AG08395 (cell line): ENCODE results near the gene MEIOSIN.
"Not testable (repeated sequence)": the region's sequence is repeated elsewhere in the genome, so short reads cannot be mapped to it uniquely, and the experiment has no call there.

Experiments
- DNase-seq: peaks from one replicate; pipeline ENCODE4 v3.0.0; 2012; ENCODE audit warnings: mixed read lengths, low spot score

MEIOSIN gene

DNA sequence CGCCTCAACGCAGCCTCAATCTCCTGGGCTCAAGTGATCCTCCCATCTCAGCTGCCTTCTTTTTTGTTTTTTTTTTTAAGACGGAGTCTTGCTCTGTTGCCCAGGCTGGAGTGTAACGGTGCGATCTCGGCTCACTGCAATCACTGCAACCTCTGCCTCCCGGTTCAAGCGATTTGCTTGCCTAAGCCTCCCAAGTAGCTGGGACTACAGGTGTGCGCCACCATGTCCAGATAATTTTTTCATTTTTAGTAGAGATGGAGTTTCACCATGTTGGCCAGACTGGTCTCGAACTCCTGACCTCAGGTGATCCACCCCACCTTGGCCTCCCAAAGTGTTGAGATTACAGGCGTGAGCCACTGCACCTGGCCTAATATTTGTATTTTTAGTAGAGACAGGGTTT is 13.2 kb upstream of the MEIOSIN start:
- DNase-seq: not testable (repeated sequence)

DNA sequence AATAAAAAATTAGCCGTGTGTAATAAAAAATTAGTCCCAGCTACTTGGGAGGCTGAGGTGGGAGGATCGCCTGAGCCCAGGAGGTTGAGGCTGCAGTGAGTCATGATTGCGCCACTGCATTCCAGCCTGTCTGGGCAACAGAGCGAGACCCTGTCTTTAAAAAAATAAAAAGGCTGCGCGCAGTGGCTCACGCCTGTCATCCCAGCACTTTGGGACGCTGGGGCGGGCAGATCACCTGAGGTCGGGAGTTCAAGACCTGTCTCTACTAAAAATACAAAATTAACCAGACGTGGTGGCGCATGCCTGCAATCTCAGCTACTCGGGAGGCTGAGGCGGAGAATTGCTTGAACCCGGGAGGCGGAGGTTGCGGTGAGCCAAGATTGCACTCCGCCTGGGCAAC is 4.6 kb upstream of the MEIOSIN start:
- DNase-seq: not testable (repeated sequence)

DNA sequence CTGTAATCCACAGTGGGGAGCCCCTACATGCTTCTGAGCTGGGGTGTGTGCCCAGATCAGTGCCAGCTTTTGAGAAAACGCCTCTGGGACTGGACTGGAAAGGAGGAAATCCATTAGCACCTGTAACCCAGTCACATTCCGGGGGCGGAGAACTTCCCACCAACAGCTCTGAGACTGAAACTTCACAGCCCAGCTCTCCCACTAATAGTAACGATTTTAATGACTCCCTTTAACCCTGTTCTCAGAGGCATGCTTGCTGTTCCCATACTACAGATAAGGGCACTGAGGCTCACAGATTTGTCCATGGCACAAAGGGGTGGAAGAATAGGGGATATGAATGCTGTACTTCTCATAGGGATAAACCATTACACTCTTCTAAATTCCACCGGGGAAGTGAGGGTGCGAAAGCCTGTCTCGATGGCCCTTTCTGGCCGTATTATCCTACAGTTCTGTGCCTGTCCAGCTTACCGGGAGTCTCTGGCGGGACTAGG is 3.4 kb upstream of the MEIOSIN start:
- DNase-seq: no peak

DNA sequence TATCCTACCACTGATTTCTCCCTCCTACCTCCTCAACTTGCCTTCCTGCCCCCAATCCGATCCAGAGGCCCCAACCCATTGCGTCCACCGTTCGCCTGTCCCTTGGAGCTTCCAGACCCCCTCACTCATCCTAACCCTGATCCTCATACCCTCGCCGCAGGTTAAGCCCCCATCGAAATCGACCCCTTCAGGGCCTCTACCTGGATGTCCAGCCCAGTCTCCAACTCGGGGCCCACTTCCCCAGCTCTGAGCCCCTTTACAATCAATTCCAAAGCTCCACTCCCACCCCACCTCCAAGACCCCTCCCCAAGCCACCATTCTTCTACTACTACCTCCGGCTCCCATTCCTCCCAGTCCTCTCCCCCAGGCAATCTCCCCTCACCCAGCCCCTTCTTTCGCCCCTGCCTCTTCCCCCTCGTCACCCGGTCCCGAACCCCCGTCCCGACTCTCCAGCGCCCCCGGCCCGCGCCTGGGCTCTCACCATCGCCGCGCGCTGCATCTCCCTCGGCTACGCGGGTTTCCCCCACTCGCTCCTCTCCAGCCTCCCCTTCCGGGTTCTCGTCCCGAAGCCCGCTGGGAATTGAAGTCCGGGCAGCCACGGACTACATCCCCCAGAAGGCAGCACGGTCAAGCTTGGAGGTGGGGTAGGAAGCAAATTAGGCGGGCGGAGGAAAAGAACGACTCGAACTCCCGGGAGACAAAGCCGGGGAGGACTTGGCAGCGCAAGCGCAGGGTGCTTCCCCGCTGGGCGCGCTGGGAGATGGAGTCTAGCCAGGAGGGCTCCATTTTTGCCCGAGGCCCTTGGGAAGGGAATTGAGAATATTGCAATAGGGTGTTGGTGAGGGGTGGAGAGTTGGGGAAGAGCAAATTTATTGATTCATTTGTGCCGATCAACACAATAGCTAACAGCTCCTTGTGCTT is 2.6 kb upstream of the MEIOSIN start, which contains the start of gene FBXO46:
TSS of gene FBXO46 (minus strand) at position 529 of the 921 bp plus-strand sequence. CDS start 17,401 bp downstream, outside the sequence.
- peak; percentile 97 for DNase-seq

DNA sequence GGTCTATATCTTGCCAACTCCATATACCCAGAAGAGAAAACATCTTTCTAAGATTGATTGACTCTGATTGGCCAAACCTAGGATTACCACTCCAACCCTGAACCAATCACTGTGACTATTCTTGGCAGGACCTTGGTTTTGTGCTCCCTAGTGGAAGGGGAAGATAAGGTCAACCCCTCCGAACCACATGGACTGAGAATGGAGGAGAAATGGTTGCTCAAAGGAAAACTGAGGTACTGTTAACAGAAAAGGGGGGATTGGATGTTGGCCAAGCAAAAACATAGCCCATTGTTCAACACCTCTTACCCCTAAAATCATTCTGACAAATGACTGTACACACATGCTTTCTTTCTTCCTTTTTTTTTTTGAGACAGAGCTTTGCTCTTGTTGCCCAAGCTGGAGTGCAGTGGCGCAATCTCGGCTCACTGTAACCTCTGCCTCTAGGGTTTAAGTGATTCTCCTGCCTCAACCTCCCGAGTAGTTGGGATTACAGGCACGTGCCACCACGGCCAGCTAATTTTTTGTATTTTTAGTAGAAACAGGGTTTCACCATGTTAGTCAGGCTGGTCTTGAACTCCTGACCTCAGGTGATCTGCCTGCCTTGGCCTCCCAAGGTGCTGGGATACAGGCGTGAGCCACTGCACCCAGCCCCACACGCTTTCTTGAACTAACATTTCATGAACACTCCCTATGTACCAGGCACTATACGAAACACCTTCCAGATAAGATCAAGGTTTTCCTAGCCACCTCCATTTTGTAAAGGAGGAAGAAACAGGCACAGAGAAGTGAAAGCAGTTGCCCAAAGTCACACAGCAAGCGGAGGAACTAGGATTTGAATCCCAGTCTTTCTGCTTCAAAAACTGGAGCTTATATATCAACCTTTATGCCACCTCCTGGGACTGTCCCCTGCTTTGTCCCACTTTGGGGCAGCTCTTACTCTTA is 6.5 kb downstream of the MEIOSIN start:
- DNase-seq: no peak

DNA sequence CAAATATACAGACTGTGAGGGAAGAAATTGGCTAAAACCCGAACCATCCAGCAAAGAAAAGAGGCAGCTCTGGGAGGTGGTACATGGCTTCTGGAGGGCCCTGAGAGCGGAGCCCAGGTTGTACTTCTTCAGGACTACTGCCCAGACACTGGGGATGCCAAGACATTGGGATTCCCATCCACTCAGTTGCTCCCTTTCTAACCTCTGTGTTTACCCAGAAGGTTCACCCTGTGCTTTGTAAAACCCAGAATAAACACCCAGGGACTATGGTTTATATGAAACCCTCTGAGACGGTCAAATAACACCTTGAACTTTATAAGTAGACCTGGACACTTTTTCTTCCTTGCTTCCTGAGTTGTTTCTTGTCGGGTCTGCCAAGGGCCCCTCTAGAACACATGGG is 9.7 kb downstream of the MEIOSIN start:
- DNase-seq: no peak

DNA sequence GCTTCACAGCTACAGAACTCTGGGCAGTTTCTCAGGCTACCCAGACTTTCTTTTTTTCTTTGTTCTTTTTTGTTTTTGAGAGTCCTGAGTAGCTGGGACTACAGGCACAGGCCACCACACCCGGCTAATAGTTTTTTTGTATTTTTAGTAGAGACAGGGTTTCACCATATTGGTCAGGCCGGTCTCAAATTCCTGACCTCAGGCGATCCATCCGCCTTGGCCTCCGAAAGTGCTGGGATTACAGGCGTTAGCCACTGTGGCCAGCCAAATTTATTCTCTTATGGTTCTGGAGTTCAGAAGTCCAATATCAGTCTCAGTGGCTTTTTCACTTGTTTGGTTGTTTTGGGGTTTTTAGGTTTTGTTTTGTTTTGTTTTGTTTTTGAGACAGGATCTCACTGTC is 12.4 kb downstream of the MEIOSIN start:
- no peak for DNase-seq

DNA sequence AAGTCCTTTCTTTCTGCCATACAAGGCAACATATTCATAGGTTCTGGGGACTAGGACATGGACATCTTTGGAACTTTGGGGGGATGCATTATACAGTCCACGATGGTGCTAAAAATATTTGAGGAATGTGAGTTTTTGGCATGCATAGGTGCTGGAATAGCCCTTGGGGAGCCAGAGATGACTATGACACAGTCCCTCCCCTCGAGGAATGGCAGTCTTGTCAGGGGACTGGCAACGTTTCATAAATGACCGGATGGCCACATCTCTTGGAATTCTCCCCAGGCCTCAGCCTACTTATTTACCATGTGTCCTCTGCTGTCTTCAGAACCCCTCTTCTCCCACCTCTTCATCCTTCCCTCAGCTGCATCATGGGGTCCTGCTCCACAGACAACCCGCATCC is 13.6 kb downstream of the MEIOSIN start:
- peak; percentile 69 for DNase-seq

DNA sequence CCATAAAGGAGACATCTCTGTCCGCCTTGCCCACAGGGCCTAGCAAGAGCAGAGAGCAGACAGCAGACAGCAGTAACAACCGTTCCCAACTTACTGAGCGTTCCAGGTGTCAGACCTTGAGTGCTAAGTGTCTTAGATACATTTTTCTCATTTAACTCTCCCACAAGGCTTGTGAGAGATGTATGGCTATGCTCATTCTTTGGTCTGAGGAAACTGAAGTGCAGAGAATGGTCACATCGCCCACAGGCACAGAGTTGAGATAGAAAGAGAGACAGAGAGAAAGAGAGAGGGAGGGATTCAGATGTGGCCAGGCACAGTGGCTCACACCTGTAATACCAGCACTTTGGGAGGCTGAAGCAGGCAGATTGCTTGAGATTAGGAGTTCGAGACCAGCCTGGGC is 14.3 kb downstream of the MEIOSIN start:
- no peak for DNase-seq

DNA sequence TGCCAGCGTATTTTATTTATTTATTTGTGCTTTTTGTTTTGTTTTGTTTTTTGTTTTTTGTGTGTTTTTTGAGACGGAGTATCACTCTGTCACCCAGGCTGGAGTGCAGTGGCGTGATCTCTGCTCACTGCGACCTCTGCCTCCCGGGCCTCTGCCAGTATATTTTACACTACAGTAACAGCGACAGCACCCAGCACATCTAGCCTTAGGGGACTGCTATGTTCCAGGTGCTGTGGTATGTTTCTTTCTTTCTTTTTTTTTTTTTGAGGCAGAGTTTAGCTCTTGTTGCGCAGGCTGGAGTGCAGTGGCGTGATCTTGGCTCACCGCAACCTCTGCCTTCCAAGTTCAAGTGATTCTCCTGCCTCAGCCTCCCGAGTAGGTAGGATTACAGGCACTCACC is 18.2 kb downstream of the MEIOSIN start:
- DNase-seq: not testable (repeated sequence)

DNA sequence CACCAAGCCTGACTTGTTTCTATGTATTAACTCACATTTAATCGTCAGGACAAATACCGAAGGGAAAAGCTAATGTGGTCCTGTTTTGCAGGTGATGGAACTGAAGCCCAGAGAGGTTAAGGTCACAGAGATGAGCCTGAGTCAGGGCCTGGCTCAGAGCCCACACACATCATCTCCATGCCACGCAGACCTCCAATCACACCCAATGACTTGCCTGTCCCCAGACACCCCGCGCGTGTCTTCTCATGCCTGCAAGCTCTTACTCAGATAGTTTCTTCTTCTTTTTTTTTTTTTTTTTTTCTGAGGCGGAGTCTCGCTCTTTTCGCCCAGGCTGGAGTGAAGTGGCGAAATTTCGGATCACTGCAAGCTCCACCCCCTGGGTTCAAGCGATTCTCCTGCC is 19.4 kb downstream of the MEIOSIN start:
- no peak for DNase-seq

DNA sequence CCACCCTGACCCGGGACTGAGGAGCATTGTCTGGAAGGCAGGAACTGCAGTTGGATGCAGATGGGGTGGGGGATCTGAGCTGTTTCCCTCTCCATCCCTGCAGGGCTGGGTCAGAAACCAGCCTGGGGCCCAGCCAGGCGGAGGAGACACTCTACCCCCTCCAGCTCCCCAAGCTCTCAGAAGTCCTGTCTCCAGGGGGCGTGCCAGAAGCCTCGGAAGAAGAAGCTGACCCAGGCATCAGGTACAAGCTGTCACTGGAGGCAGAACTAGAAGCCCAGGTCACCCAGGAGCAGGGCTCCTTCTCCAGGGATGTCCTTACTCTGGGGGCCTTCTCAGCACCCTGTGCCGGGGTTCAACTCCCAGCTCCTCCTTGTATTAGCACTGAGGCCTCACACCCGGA is 20.3 kb downstream of the MEIOSIN start:
- no peak for DNase-seq

DNA sequence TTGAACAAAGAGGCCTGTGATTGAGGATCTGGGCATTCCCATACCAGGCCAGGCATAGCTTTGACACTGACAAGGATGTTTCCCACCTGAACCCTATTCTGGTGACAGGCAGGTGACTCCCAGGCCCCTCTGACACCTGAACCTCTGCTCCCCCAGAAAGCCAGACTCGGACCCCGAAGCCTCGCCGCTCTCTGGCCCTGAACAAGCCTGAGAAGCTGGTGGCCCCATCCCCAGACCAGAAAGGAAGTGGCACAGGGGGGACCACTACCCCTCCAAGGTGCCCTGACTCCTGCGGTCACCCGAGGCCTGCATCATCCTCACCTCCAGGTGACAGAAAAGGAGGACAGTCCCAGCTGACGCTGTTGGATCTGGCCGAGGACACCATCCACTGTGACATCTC is 21.1 kb downstream of the MEIOSIN start:
- no peak for DNase-seq

DNA sequence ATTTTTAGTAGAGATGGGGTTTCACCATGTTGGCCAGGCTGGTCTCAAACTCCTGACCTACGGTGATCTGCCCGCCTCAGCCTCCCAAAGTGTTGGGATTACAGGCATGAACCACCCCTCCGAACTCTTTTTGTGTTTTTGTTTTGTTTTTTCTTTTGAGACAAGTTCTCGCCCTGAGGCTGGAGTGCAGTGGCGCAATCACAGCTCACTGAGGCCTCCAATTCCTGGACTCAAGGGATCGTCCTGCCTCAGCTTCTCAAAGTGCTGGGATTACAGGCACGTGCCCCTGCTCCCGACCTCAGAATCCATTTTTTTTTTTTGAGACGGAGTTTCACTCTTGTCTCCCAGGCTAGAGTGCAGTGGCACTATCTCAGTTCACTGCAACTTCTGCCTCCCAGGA is 24.5 kb downstream of the MEIOSIN start:
- DNase-seq: no peak

DNA sequence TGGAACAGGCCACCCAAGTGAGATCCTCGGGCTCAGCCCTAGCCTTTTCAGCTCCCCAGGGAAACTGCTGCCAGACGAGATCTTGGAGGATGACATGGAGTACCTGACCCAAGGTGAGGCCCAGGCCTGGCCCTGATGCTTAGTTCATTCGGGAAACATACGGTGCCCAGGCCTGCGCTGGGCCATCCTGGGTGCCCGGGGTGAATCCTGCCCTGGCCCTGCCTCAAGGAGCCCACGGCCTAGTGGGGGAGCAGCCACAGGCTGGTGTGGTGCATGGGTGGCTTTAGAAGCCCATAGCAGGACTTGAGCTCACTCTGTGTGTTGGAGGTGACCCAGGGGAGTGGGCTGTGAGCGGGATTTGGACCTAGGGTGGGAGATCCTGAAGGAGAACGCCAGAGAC is 25.7 kb downstream of the MEIOSIN start:
- no peak for DNase-seq

DNA sequence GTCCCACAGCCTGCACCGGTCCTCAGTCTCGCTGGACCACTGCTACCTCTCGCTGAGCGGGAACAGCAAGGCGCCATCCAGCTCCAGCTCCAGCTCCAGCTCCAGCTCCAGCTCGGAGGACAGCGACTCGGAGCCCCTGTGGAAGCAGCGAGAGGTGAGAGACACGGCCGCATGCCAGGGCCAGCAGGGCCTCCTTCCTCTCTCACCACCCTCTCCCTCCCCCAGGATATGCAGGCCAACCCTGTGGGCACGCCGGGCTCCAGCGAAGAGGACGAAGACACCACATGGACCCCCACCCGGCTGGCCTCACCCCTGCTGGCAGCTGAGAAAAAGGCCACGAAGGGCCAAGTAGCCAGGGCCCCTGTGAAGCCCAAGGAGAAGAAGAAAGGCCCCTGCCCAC is 28.5 kb downstream of the MEIOSIN start:
- no peak for DNase-seq

DNA sequence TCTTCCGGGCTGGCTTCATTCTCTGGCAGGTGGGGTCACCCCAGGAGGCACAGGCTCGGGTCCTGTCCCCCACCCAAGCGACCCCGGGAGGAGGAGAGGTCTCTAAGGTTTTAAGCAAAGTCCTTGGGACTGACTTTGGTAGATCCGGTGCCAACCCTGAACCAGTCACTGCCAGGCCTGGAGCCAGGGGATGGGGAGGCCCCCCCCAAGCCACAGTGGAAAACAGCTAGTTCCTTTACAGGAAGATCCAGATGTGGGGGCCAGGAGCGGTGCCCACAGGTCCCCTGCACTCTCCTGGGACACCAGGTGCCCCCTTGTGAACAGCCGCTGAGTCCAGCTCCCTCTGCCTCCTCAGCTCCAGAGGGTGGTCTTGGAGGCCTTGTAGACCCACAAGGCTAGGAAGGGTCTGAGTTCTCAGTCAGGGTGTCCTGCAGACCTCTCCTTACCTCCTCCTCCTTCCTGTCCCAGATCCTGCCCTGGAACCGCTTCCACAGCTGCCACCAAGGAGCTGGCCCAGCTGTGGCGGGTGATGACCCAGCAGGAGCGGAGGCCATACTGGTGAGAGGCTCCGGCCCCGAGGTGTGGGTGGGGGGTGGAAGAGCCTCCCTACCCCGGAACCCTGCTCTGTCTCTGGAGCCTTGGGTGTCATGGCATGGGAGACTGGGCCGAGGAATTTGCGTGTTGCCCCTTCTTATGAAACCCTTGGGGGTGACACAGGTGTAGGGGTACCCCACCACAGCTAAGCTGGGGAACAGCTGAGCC is 29.8 kb downstream of the MEIOSIN start:
- no peak for DNase-seq

DNA sequence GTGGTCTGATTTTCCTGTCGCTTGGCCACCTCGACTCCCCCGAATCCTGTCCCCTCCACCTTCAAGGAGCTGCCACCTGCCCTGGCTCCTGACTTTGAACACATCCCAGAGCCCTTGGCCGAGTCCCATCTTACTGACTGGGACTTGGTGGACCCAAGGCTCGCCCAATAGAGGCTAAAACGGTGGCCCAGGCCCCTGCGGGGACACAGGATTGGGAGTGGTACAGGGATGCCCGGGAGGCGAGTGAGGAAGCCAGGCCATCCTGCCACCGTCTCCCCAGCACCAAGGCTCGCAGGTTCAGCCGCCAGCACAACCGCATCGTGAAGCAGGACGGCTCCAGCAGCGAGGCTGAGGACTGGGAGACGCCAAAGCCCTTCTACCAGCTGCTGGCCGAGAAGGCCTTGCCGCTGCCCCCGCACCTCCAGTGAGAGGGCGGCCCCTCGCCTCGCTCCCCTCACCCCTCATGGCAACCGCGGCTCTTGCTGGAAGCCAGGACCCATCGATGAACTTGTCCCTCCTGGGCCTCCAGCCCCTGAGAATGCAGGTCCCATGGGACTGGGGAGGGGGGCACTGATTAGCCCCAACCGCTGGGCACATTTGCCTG is 30.6 kb downstream of the MEIOSIN start:
- DNase-seq: no peak

DNA sequence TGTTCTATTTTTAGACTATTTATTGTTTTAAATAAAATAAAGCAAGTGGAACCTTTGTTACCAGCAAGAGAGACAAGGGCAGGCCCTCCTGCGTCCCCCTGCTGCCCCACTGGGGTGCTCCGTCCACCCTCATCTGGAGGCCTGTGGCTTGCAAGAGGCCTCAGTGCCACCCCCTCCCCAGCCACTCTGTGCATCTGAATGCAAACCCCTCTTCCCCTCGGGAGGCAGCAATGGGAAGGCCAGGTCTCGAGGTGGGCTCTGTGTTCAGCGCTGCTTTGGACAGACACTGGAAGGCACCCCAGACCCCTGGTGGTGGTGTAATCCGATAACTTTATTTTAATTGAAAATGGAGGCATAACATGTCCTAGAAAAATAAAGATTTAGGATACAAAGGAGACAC is 31.2 kb downstream of the MEIOSIN start:
- DNase-seq: no peak

DNA sequence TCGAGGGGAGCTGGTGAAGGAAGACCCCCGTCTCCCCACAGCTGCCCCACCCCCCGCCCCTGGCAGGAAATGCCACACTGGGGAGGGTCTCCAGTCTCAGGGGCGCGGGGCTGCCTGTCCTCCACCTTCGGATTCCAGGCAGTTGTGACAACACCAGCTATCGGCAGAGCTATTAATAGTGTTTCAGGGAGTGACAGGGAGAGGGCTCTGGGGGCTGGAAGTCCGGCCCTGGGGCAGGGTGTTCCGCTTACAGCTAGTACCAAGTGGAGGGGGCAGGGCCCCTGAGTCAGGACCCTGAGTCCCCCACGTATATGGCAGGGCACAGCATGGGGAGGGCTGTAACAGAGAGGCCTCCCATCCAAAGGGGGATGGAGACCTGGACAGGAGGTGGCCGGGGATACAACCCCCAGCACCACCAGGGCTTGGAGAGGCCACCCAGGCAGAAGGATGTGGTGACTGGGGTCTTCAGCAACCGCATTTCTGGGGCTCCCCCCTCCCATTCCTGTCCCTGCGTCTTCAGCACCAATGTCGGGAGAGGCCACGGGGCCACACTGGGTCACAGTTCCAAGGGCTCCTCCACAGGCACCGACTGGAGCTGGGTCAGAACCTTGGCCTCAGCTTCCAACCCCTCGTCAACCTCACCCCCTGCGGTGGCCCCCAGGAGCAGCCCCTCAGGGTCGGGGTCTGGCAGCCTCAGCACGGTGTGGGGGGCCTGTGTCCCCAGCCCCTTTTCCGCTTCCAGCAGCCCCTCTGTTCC is 31.9 kb downstream of the MEIOSIN start:
- no peak for DNase-seq
